Calu3 (cell line): ENCODE results near the gene C10orf90. TPM values are rescaled to one million over a fixed set of nuclear protein-coding genes. Genes with fewer than 3 reads are reported as not detected.

Source experiments
- BruUV-seq: library from RNA; stranded (reverse); fragments of 400-500 nt; replicated peaks from 2 replicates; lab custom pipeline; 2021; lab: Mats Ljungman, UMichigan
- CTCF ChIA-PET: fragments of 300-600 bp; sonication (Branson Sonifier 250); formaldehyde crosslinking; loops from one replicate; lab custom pipeline; 2022; ENCODE audit warnings: antibody characterized with exemption; lab: Charles Lee
- DNase-seq: peaks from one replicate; pipeline ENCODE4 v3.0.0; 2022
- H3K27ac Mint-ChIP-seq: one replicate; pipeline ENCODE4 v1.8.0; 2022; ENCODE audit warnings: mixed read lengths; ENCODE audit not compliant: unreplicated experiment
- H3K27me3 Mint-ChIP-seq: one replicate; pipeline ENCODE4 v1.8.0; 2022; ENCODE audit warnings: mixed read lengths; ENCODE audit not compliant: unreplicated experiment
- H3K36me3 Mint-ChIP-seq: one replicate; pipeline ENCODE4 v1.8.0; 2022; ENCODE audit warnings: mild to moderate bottlenecking, moderate library complexity, mixed read lengths; ENCODE audit not compliant: insufficient read depth, unreplicated experiment
- H3K4me1 Mint-ChIP-seq: one replicate; pipeline ENCODE4 v1.8.0; 2022; ENCODE audit warnings: mild to moderate bottlenecking, low read depth, mixed read lengths; ENCODE audit not compliant: unreplicated experiment
- H3K4me3 Mint-ChIP-seq: one replicate; pipeline ENCODE4 v1.8.0; 2022; ENCODE audit warnings: mild to moderate bottlenecking, low read depth, moderate library complexity, mixed read lengths; ENCODE audit not compliant: unreplicated experiment
- H3K9me3 Mint-ChIP-seq: one replicate; pipeline ENCODE4 v1.8.0; 2022; ENCODE audit warnings: low read depth, mixed read lengths; ENCODE audit not compliant: unreplicated experiment
- CTCF ChIP-seq: fragments of 200-600 bp; IDR thresholded peaks from one replicate; pipeline ENCODE4 v1.8.0; 2022; ENCODE audit warnings: antibody characterized with exemption; ENCODE audit not compliant: unreplicated experiment
- intact Hi-C: fragments of 100-400 bp; cut with micrococcal nuclease; formaldehyde crosslinking; loops from one replicate; pipeline ENCODE4 v1.10.0; 2022; ENCODE audit not compliant: unreplicated experiment
- total RNA-seq: library from RNA; stranded (reverse); gene quantifications from 2 replicates; pipeline ENCODE4 v1.2.3, GENCODE V29; 2022

Gene C10orf90
- total RNA-seq, 1 experiment from 2014 or later, result not detected

GRCh38 chr10:126533644-126534043, 136.8 kb downstream of the C10orf90 start:
- TF ChIP-seq CTCF, result no peak
- Mint-ChIP-seq H3K9me3 (no peaks in the 10 kb centered on the region), H3K36me3 (no peaks in the 10 kb centered on the region)

GRCh38 chr10:126528315-126528835, 142.1 kb downstream of the C10orf90 start:
- intact Hi-C loops, result no loop called here
- no TSS peak for BruUV-seq

More at GRCh38 chr10:126533644-126534043, 136.8 kb downstream of the C10orf90 start:
- DNase-seq, result no peak
- no TSS peak for BruUV-seq
- CTCF ChIA-PET, result no interaction called here
- no peak overlapping the region for H3K27ac Mint-ChIP-seq
- intact Hi-C loops, result no loop called here
- H3K4me1 Mint-ChIP-seq, result no peaks in the 10 kb centered on the region
- H3K27me3 Mint-ChIP-seq, result no peaks in the 10 kb centered on the region
- H3K4me3 Mint-ChIP-seq, result no peak overlapping the region

GRCh38 chr10:126527645-126528314, 142.7 kb downstream of the C10orf90 start:
- BruUV-seq, result no TSS peak
- Mint-ChIP-seq H3K36me3 (no peaks in the 10 kb centered on the region), H3K4me1 (no peaks in the 10 kb centered on the region), H3K27ac (no peak overlapping the region), H3K27me3 (no peaks in the 10 kb centered on the region), H3K9me3 (no peaks in the 10 kb centered on the region), H3K4me3 (no peak overlapping the region)
- CTCF ChIA-PET, result no interaction called here
- DNase-seq, result no peak
- intact Hi-C loops, result no loop called here
- no peak for TF ChIP-seq CTCF

More at GRCh38 chr10:126528315-126528835, 142.1 kb downstream of the C10orf90 start:
- no peaks in the 10 kb centered on the region for H3K36me3 Mint-ChIP-seq
- H3K27ac Mint-ChIP-seq, result no peak overlapping the region
- CTCF ChIA-PET, result no interaction called here
- no peaks in the 10 kb centered on the region for H3K4me1 Mint-ChIP-seq
- H3K27me3 Mint-ChIP-seq, result no peaks in the 10 kb centered on the region
- no peak for DNase-seq
- H3K9me3 Mint-ChIP-seq, result no peaks in the 10 kb centered on the region
- no peak overlapping the region for H3K4me3 Mint-ChIP-seq
- no peak for TF ChIP-seq CTCF

- intact Hi-C loops, result no loop called here
- Mint-ChIP-seq H3K4me1 (no peaks in the 10 kb centered on the region), H3K36me3 (no peaks in the 10 kb centered on the region), H3K4me3 (no peak overlapping the region), H3K9me3 (no peaks in the 10 kb centered on the region), H3K27me3 (no peaks in the 10 kb centered on the region), H3K27ac (no peak overlapping the region)
- TF ChIP-seq CTCF, result no peak
- BruUV-seq, result no TSS peak
- no peak for DNase-seq
- CTCF ChIA-PET, result no interaction called here
These were observed 145.2 kb downstream of the C10orf90 start for GRCh38 chr10:126525326-126525725.
